Ishikawa (cell line): ENCODE measurements around the gene PGBD5.

Source experiments
- CEBPB ChIP-seq: IDR thresholded peaks from 2 replicates; pipeline ENCODE4 v1.6.1; 2012
- CREB1 ChIP-seq: IDR thresholded peaks from 2 replicates; pipeline ENCODE4 v1.6.1; 2012; ENCODE audit warnings: low read depth
- EGR1 ChIP-seq: IDR thresholded peaks from 2 replicates; pipeline ENCODE4 v1.6.1; 2012
- EP300 ChIP-seq: IDR thresholded peaks from 2 replicates; pipeline ENCODE4 v1.6.1; 2012; ENCODE audit warnings: borderline replicate concordance
- FOXM1 ChIP-seq: IDR thresholded peaks from 2 replicates; pipeline ENCODE4 v1.6.1; 2012; ENCODE audit warnings: low read depth, borderline replicate concordance
- NFIC ChIP-seq: IDR thresholded peaks from 2 replicates; pipeline ENCODE4 v1.6.1; 2012
- RAD21 ChIP-seq: IDR thresholded peaks from 2 replicates; pipeline ENCODE4 v1.6.1; 2012; ENCODE audit warnings: low read depth
- REST ChIP-seq: IDR thresholded peaks from 2 replicates; pipeline ENCODE4 v1.6.1; 2012; ENCODE audit warnings: low read depth, mild to moderate bottlenecking
- TAF1 ChIP-seq: IDR thresholded peaks from 2 replicates; pipeline ENCODE4 v1.6.1; 2012; ENCODE audit warnings: low read depth, mild to moderate bottlenecking
- TCF12 ChIP-seq: IDR thresholded peaks from 2 replicates; pipeline ENCODE4 v1.6.1; 2012; ENCODE audit warnings: low read depth
- TEAD4 ChIP-seq: IDR thresholded peaks from 2 replicates; pipeline ENCODE4 v1.6.1; 2012
- YY1 ChIP-seq: IDR thresholded peaks from 2 replicates; pipeline ENCODE4 v1.6.1; 2012; ENCODE audit warnings: low read depth
- ZBTB7A ChIP-seq: IDR thresholded peaks from 2 replicates; pipeline ENCODE4 v1.6.1; 2012; ENCODE audit warnings: low read depth
- TF ChIP-seq, protein P1 (sequence below): IDR thresholded peaks from 2 replicates; pipeline ENCODE4 v1.6.1; 2012
- TF ChIP-seq, protein P2 (sequence below): IDR thresholded peaks from 2 replicates; pipeline ENCODE4 v1.6.1; 2012

PGBD5 gene

DNA sequence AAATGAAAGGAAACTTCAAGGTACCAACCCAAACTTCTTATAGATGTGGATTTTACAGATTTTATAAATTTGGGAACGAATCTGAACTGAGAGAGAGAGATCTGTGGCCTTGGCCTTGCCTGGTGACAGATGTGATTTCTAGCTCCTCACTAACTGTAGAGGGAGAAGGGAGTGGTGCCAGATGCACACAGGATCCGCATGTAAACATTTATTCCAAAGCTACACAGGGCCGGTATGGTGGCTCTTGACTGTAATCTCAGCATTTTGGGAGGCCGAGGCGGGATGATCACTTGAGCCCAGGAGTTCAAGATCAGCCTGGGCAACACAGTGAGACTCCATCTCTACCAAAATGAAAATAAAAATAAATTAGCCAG is 77.1 kb downstream of the PGBD5 start:
- TF ChIP-seq EP300 = no peak
- TF ChIP-seq TEAD4 = no peak
- no peak for TF ChIP-seq REST
- no peak for TF ChIP-seq TCF12
- TF ChIP-seq NFIC = no peak
- no peak for TF ChIP-seq CEBPB
- no peak for TF ChIP-seq YY1
- TF ChIP-seq, protein P1, sequence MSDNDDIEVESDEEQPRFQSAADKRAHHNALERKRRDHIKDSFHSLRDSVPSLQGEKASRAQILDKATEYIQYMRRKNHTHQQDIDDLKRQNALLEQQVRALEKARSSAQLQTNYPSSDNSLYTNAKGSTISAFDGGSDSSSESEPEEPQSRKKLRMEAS = no peak
- no peak for TF ChIP-seq FOXM1
- no peak for TF ChIP-seq CREB1
- TF ChIP-seq, protein P2, sequence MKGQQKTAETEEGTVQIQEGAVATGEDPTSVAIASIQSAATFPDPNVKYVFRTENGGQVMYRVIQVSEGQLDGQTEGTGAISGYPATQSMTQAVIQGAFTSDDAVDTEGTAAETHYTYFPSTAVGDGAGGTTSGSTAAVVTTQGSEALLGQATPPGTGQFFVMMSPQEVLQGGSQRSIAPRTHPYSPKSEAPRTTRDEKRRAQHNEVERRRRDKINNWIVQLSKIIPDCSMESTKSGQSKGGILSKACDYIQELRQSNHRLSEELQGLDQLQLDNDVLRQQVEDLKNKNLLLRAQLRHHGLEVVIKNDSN = no peak
- no peak for TF ChIP-seq ZBTB7A

- no peak for TF ChIP-seq RAD21
- TF ChIP-seq FOXM1 = no peak
- no peak for TF ChIP-seq EGR1
- no peak for TF ChIP-seq NFIC
- no peak for TF ChIP-seq ZBTB7A
- no peak for TF ChIP-seq CREB1
- TF ChIP-seq TCF12 = no peak
- no peak for TF ChIP-seq TEAD4
- TF ChIP-seq YY1 = no peak
- TF ChIP-seq, protein P2 = no peak
- no peak for TF ChIP-seq REST
- TF ChIP-seq TAF1 = no peak
- TF ChIP-seq, protein P1 = no peak
- no peak for TF ChIP-seq EP300
- no peak for TF ChIP-seq CEBPB
These were observed 77.6 kb downstream of the PGBD5 start for GRCh38 chr1:230348386-230349019.

DNA sequence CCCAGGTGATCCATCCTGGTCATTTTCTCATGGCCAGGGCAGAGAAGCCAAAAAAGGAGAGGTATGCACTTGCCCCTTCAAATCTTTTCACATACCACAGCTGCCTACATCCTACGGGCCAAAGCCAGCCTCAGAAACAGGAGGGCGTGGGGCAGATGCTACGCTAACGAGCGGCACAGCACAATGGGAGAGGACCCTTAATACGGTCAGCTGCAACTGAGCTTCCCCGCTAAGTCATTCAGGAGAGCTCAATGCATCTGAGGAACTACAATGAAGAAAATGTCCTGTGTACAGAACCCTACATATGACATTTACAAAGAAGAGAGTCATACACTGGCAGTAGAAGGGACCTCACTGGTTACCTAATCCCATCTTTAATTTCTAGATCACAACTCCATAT is 78.2 kb downstream of the PGBD5 start:
- TF ChIP-seq ZBTB7A = no peak
- TF ChIP-seq TAF1 = no peak
- TF ChIP-seq CREB1 = no peak
- TF ChIP-seq EP300 = no peak
- TF ChIP-seq, protein P2 = no peak

DNA sequence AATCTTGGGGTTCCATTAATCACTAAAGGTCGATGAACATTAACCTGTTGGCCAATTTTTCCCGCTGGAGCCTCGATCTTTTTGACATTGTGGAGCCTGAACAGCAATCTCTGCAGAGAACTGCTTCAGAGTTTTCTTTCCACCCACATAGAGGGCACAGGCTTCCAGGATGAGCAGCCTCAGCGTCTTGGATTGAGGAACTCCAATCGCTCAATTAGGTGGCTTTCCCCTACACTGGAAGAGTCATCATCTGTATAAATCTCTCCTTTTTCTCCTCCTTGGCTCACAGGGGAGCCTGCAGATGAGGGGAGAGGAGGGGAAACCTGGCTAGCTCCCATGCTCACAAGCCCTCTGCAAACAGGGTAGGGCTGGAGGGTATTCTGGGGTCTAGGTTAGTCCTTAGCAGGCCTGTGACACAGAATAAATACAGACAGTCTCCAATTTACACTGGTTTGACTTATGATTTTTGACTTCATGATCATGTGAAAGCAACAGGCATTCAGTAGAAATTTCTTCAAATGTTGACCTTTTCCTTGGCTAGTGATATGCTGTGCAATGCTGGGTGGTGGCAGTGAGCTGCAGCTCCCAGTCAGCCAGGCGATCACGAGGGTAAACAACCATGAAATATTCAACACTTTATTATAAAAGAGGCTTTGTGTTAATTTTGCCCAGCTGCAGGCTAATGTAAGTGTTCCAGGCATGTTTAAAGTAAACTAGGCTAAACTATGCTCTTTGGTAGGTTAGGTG is 80.8 kb downstream of the PGBD5 start:
- TF ChIP-seq TCF12 (no peak), CREB1 (no peak)
- TF ChIP-seq, protein P2 = no peak

GRCh38 chr1:230342699-230343098 is 83.4 kb downstream of the PGBD5 start:
- no peak for TF ChIP-seq REST
- TF ChIP-seq, protein P1 = no peak
- TF ChIP-seq CEBPB = no peak
- no peak for TF ChIP-seq TCF12
- TF ChIP-seq TAF1 = no peak
- TF ChIP-seq EGR1 = no peak
- TF ChIP-seq TEAD4 = no peak
- no peak for TF ChIP-seq NFIC
- TF ChIP-seq RAD21 = no peak
- TF ChIP-seq, protein P2 = no peak
- no peak for TF ChIP-seq FOXM1
- no peak for TF ChIP-seq EP300
- no peak for TF ChIP-seq CREB1
- no peak for TF ChIP-seq YY1
- TF ChIP-seq ZBTB7A = no peak
